GM12892 (cell line): ENCODE data around the gene RAPGEF5.

Experiments used
- DNase-seq: peaks from one replicate; pipeline ENCODE4 v3.0.0; 2011; ENCODE audit not compliant: insufficient read length
- FAIRE-seq: peaks from 2 replicates; lab custom pipeline; 2011; peaks lifted over from hg19 to GRCh38; lab: Jason Lieb, UNC
- POLR2A ChIP-seq: IDR thresholded peaks from 2 replicates; pipeline ENCODE4 v1.6.1; 2011; ENCODE audit warnings: low read depth, low read length, control low read depth
- POLR2AphosphoS5 ChIP-seq: IDR thresholded peaks from 2 replicates; pipeline ENCODE4 v1.6.1; 2011; ENCODE audit warnings: low read depth, low read length, control low read depth
- TAF1 ChIP-seq: IDR thresholded peaks from 2 replicates; pipeline ENCODE4 v1.6.1; 2011; ENCODE audit warnings: low read depth, mild to moderate bottlenecking, control low read depth, low read length, borderline replicate concordance

The RAPGEF5 gene

GRCh38 chr7:22189741-22190140, 167.2 kb downstream of the RAPGEF5 start:
- no peak for DNase-seq
- FAIRE-seq, result no peak
- TF ChIP-seq POLR2AphosphoS5 (no peak), TAF1 (no peak), POLR2A (no peak)

- TF ChIP-seq TAF1 (no peak), POLR2A (no peak), POLR2AphosphoS5 (no peak)
- no peak for DNase-seq
- no peak for FAIRE-seq
These were observed 167.7 kb downstream of the RAPGEF5 start for GRCh38 chr7:22189230-22189629.

GRCh38 chr7:22187691-22188348, 169.1 kb downstream of the RAPGEF5 start:
- no peak for TF ChIP-seq POLR2A
- TF ChIP-seq POLR2AphosphoS5, result no peak
- no peak for TF ChIP-seq TAF1
- DNase-seq, result no peak
- FAIRE-seq, result no peak

GRCh38 chr7:22185559-22185958, 171.4 kb downstream of the RAPGEF5 start:
- TF ChIP-seq POLR2A (no peak), POLR2AphosphoS5 (no peak), TAF1 (no peak)
- DNase-seq, result no peak
- no peak for FAIRE-seq

- DNase-seq (no peak), FAIRE-seq (no peak)
- TF ChIP-seq POLR2AphosphoS5, result no peak
- TF ChIP-seq POLR2A, result no peak
- no peak for TF ChIP-seq TAF1
These were observed 172.3 kb downstream of the RAPGEF5 start for GRCh38 chr7:22184549-22185199.

GRCh38 chr7:22183522-22184280, 173.3 kb downstream of the RAPGEF5 start:
- DNase-seq (no peak), FAIRE-seq (no peak)
- TF ChIP-seq TAF1 (no peak), POLR2AphosphoS5 (no peak), POLR2A (no peak)

GRCh38 chr7:22182149-22182548, 174.8 kb downstream of the RAPGEF5 start:
- TF ChIP-seq POLR2A, result no peak
- no peak for TF ChIP-seq POLR2AphosphoS5
- TF ChIP-seq TAF1, result no peak
- DNase-seq, result no peak
- peak; percentile 75 for FAIRE-seq

GRCh38 chr7:22181663-22182062, 175.3 kb downstream of the RAPGEF5 start:
- TF ChIP-seq POLR2A, result no peak
- TF ChIP-seq TAF1, result no peak
- TF ChIP-seq POLR2AphosphoS5, result no peak
- DNase-seq, result no peak
- FAIRE-seq, result no peak

- FAIRE-seq (no peak), DNase-seq (no peak)
- TF ChIP-seq POLR2AphosphoS5 (no peak), POLR2A (no peak), TAF1 (no peak)
These were observed 177.5 kb downstream of the RAPGEF5 start for GRCh38 chr7:22179442-22179879.

GRCh38 chr7:22178735-22179134, 178.2 kb downstream of the RAPGEF5 start:
- no peak for DNase-seq
- FAIRE-seq, result no peak
- TF ChIP-seq POLR2A (no peak), TAF1 (no peak), POLR2AphosphoS5 (no peak)

- TF ChIP-seq TAF1 (no peak), POLR2A (no peak), POLR2AphosphoS5 (no peak)
- peak; percentile 54 for FAIRE-seq
- DNase-seq, result no peak
These were observed 180.1 kb downstream of the RAPGEF5 start for GRCh38 chr7:22176791-22177412.

GRCh38 chr7:22174574-22174953, 182.4 kb downstream of the RAPGEF5 start:
- no peak for TF ChIP-seq POLR2A
- no peak for TF ChIP-seq POLR2AphosphoS5
- no peak for TF ChIP-seq TAF1
- no peak for FAIRE-seq
- no peak for DNase-seq
